HepG2 (cell line): ENCODE data around the gene TLE2. TPM values are rescaled to one million over a fixed set of nuclear protein-coding genes. Genes with fewer than 3 reads are reported as not detected.

ENCODE experiments used
- FOXA1 ChIP-seq, 2 experiments: fragments of 450-650 bp in 1 of 2; sonication (generic) in 1 of 2; formaldehyde crosslinking in 1 of 2; IDR thresholded peaks; 2 replicates each; pipeline versions ENCODE4 v1.4.0 to v1.6.1; 2016 to 2020; ENCODE audit warnings: missing genetic modification reagents in 1 of 2
- JUNB ChIP-seq: sonication (generic); formaldehyde crosslinking; IDR thresholded peaks from 2 replicates; pipeline ENCODE4 v1.8.0; 2022; ENCODE audit warnings: missing genetic modification reagents, mild to moderate bottlenecking, borderline replicate concordance
- MXD4 ChIP-seq: IDR thresholded peaks from 2 replicates; pipeline ENCODE4 v1.6.1; 2016; ENCODE audit warnings: mild to moderate bottlenecking, missing biosample characterization, missing genetic modification reagents
- RBFOX2 ChIP-seq: fragments of 200-400 bp; formaldehyde crosslinking; IDR thresholded peaks from 2 replicates; pipeline ENCODE4 v1.6.1; 2017; ENCODE audit warnings: low read depth, mild to moderate bottlenecking, low read length
- RBM22 ChIP-seq: fragments of 200-400 bp; formaldehyde crosslinking; optimal IDR thresholded peaks from 2 replicates; pipeline ENCODE3; 2017; ENCODE audit warnings: mild to moderate bottlenecking, low read length, moderate library complexity
- REXO4 ChIP-seq: sonication (generic); formaldehyde crosslinking; IDR thresholded peaks from 2 replicates; pipeline ENCODE4 v1.8.0; 2022; ENCODE audit warnings: missing genetic modification reagents, mild to moderate bottlenecking, borderline replicate concordance
- ZBTB21 ChIP-seq: sonication (generic); formaldehyde crosslinking; IDR thresholded peaks from 2 replicates; pipeline ENCODE4 v1.4.0; 2020; ENCODE audit warnings: missing genetic modification reagents
- ZFP37 ChIP-seq: sonication (generic); formaldehyde crosslinking; IDR thresholded peaks from 2 replicates; pipeline ENCODE4 v1.4.0; 2020; ENCODE audit warnings: missing genetic modification reagents, borderline replicate concordance
- ZMYM4 ChIP-seq: sonication (generic); formaldehyde crosslinking; IDR thresholded peaks from 2 replicates; pipeline ENCODE4 v1.8.1; 2023; ENCODE audit warnings: mild to moderate bottlenecking, missing genetic modification reagents
- ZNF367 ChIP-seq: sonication (generic); formaldehyde crosslinking; IDR thresholded peaks from 2 replicates; pipeline ENCODE4 v1.4.0; 2020; ENCODE audit warnings: missing genetic modification reagents, borderline replicate concordance
- ZNF607 ChIP-seq: sonication (generic); formaldehyde crosslinking; IDR thresholded peaks from 2 replicates; pipeline ENCODE4 v1.5.1; 2020; ENCODE audit warnings: missing genetic modification reagents, mild to moderate bottlenecking, borderline replicate concordance
- ZZZ3 ChIP-seq: sonication (generic); formaldehyde crosslinking; IDR thresholded peaks from 2 replicates; pipeline ENCODE4 v1.4.0; 2020; ENCODE audit warnings: missing genetic modification reagents, mild to moderate bottlenecking, borderline replicate concordance
- polyA plus RNA-seq, 8 experiments: library from polyadenylated mRNA; depleted of rRNA in 3 of 8; stranded (reverse) in 7 of 8; unstranded in 1 of 8; fragments of >200 nt; fragmentation: Illumina TruSeq in 4 of 8; extraction: Trizol in 4 of 8; gene quantifications; 2 replicates each; pipeline versions ENCODE4 v1.2.1 to v1.2.3, GENCODE V29; 2011 to 2016; ENCODE audit warnings: low read depth in 4 of 8, missing spikeins in 1 of 8, mixed read lengths in 1 of 8; ENCODE audit not compliant: insufficient read depth in 1 of 8
- total RNA-seq, 5 experiments: library from RNA; depleted of rRNA; stranded (reverse); fragments of >200 nt; fragmentation: Illumina TruSeq; extraction: Trizol; gene quantifications; 2 replicates each; pipeline ENCODE4 v1.2.3, GENCODE V29; 2016; ENCODE audit warnings: low read depth in 1 of 5
- TF ChIP-seq, protein P1 (sequence below): sonication (generic); formaldehyde crosslinking; IDR thresholded peaks from 2 replicates; pipeline ENCODE4 v1.4.0; 2020; ENCODE audit warnings: missing genetic modification reagents; ENCODE audit errors: not compliant biosample characterization
- TF ChIP-seq, protein P2 (sequence below): IDR thresholded peaks from 2 replicates; pipeline ENCODE4 v1.6.1; 2018; ENCODE audit warnings: missing genetic modification reagents, mild to moderate bottlenecking, missing compliant biosample characterization
- TF ChIP-seq, protein P3 (sequence below): IDR thresholded peaks from 2 replicates; pipeline ENCODE4 v1.6.1; 2016; ENCODE audit warnings: low read depth
- TF ChIP-seq, protein P4 (sequence below): sonication (generic); formaldehyde crosslinking; IDR thresholded peaks from 2 replicates; pipeline ENCODE4 v1.9.0; 2022; ENCODE audit warnings: low read depth, missing genetic modification reagents
- TF ChIP-seq, protein P5 (sequence below): IDR thresholded peaks from 2 replicates; pipeline ENCODE4 v1.6.1; 2016; ENCODE audit warnings: low read depth, borderline replicate concordance
- TF ChIP-seq, protein P6 (sequence below): sonication (generic); formaldehyde crosslinking; IDR thresholded peaks from 2 replicates; pipeline ENCODE4 v1.8.0; 2022; ENCODE audit warnings: mild to moderate bottlenecking, missing genetic modification reagents, moderate library complexity
- TF ChIP-seq, protein P7 (sequence below): IDR thresholded peaks from 2 replicates; pipeline ENCODE4 v1.6.1; 2016
- TF ChIP-seq, protein P8 (sequence below): sonication (generic); formaldehyde crosslinking; IDR thresholded peaks from 2 replicates; pipeline ENCODE4 v1.4.0; 2020; ENCODE audit warnings: missing genetic modification reagents, borderline replicate concordance

TLE2 gene
- total and polyA plus RNA-seq, 2 of the 13 experiments (the other 11 are each of a cell fraction or from before 2014, with no cell fraction given): 0.07 to 0.81 TPM

DNA sequence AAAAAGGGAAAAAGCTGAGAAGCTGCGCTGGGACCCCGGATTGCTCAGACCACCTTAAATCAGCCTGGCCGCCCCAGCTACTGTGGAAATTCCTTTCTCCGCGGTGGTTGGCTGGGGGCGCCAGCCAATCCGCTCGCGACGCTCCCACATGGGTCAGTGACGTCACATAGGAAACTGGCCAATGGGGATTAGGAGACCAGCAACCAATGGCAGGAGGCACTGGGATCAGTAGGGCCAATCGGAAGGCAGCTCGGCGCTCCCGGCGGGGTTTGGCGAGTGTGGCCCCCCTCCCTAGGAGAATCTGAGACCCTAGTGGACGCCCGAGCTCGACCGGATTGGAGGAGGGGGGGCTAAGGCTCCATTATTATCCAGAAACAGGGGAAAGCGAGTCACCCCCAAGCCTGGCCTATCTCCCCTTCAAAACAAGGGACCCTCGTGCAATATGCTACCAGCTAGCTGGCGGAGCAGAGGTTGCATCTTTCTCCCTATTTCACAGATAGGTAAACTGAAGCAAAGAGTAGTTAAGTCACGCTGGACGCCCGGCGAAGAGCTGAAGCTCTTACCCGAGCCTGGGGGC, 6.5 kb upstream of the TLE2 start (continued):
- TF ChIP-seq, protein P1, sequence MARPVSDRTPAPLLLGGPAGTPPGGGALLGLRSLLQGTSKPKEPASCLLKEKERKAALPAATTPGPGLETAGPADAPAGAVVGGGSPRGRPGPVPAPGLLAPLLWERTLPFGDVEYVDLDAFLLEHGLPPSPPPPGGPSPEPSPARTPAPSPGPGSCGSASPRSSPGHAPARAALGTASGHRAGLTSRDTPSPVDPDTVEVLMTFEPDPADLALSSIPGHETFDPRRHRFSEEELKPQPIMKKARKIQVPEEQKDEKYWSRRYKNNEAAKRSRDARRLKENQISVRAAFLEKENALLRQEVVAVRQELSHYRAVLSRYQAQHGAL: no peak
- TF ChIP-seq, protein P2, sequence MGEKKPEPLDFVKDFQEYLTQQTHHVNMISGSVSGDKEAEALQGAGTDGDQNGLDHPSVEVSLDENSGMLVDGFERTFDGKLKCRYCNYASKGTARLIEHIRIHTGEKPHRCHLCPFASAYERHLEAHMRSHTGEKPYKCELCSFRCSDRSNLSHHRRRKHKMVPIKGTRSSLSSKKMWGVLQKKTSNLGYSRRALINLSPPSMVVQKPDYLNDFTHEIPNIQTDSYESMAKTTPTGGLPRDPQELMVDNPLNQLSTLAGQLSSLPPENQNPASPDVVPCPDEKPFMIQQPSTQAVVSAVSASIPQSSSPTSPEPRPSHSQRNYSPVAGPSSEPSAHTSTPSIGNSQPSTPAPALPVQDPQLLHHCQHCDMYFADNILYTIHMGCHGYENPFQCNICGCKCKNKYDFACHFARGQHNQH: no peak
- TF ChIP-seq, protein P3, sequence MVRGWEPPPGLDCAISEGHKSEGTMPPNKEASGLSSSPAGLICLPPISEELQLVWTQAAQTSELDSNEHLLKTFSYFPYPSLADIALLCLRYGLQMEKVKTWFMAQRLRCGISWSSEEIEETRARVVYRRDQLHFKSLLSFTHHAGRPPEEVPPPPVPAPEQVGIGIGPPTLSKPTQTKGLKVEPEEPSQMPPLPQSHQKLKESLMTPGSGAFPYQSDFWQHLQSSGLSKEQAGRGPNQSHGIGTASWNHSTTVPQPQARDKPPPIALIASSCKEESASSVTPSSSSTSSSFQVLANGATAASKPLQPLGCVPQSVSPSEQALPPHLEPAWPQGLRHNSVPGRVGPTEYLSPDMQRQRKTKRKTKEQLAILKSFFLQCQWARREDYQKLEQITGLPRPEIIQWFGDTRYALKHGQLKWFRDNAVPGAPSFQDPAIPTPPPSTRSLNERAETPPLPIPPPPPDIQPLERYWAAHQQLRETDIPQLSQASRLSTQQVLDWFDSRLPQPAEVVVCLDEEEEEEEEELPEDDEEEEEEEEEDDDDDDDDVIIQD (CRISPR knock-in tag): no peak
- TF ChIP-seq RBM22 (no peak), ZNF367 (CRISPR knock-in tag) (no peak), ZBTB21 (CRISPR knock-in tag) (no peak), MXD4 (peak; percentile 8; the same call in 1 of the 2 replicates), RBFOX2 (0 out of 2 replicates have a peak, but pooled peaks have one; percentile 30), ZFP37 (CRISPR knock-in tag) (no peak), REXO4 (CRISPR knock-in tag) (no peak), ZNF607 (no peak), JUNB (CRISPR knock-in tag) (no peak), ZZZ3 (CRISPR knock-in tag) (no peak), ZMYM4 (CRISPR knock-in tag) (peak; percentile 61; the same call in 1 of the 2 replicates), FOXA1 (IDR thresholded peaks at IDR 0.05) (no peak), FOXA1 (CRISPR knock-in tag; IDR thresholded peaks at IDR 0.05) (no peak)
- TF ChIP-seq, protein P4, sequence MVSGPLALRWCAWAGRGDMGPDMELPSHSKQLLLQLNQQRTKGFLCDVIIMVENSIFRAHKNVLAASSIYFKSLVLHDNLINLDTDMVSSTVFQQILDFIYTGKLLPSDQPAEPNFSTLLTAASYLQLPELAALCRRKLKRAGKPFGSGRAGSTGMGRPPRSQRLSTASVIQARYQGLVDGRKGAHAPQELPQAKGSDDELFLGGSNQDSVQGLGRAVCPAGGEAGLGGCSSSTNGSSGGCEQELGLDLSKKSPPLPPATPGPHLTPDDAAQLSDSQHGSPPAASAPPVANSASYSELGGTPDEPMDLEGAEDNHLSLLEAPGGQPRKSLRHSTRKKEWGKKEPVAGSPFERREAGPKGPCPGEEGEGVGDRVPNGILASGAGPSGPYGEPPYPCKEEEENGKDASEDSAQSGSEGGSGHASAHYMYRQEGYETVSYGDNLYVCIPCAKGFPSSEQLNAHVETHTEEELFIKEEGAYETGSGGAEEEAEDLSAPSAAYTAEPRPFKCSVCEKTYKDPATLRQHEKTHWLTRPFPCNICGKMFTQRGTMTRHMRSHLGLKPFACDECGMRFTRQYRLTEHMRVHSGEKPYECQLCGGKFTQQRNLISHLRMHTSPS (CRISPR knock-in tag): no peak
- TF ChIP-seq, protein P5, sequence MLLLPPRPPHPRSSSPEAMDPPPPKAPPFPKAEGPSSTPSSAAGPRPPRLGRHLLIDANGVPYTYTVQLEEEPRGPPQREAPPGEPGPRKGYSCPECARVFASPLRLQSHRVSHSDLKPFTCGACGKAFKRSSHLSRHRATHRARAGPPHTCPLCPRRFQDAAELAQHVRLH (CRISPR knock-in tag): no peak
- TF ChIP-seq, protein P6, sequence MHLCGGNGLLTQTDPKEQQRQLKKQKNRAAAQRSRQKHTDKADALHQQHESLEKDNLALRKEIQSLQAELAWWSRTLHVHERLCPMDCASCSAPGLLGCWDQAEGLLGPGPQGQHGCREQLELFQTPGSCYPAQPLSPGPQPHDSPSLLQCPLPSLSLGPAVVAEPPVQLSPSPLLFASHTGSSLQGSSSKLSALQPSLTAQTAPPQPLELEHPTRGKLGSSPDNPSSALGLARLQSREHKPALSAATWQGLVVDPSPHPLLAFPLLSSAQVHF (CRISPR knock-in tag): no peak
- TF ChIP-seq, protein P7, sequence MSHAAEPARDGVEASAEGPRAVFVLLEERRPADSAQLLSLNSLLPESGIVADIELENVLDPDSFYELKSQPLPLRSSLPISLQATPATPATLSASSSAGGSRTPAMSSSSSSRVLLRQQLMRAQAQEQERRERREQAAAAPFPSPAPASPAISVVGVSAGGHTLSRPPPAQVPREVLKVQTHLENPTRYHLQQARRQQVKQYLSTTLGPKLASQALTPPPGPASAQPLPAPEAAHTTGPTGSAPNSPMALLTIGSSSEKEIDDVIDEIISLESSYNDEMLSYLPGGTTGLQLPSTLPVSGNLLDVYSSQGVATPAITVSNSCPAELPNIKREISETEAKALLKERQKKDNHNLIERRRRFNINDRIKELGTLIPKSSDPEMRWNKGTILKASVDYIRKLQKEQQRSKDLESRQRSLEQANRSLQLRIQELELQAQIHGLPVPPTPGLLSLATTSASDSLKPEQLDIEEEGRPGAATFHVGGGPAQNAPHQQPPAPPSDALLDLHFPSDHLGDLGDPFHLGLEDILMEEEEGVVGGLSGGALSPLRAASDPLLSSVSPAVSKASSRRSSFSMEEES (CRISPR knock-in tag): no peak
- TF ChIP-seq, protein P8, sequence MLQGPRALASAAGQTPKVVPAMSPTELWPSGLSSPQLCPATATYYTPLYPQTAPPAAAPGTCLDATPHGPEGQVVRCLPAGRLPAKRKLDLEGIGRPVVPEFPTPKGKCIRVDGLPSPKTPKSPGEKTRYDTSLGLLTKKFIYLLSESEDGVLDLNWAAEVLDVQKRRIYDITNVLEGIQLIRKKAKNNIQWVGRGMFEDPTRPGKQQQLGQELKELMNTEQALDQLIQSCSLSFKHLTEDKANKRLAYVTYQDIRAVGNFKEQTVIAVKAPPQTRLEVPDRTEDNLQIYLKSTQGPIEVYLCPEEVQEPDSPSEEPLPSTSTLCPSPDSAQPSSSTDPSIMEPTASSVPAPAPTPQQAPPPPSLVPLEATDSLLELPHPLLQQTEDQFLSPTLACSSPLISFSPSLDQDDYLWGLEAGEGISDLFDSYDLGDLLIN (CRISPR knock-in tag): no peak
